Fibroblast of lung (primary cell): ENCODE data around the gene SPATA4. TPM values are rescaled to one million over a fixed set of nuclear protein-coding genes. Genes with fewer than 3 reads are reported as not detected.

Experiments
- DNase-seq, 2 donors: peaks; one replicate each; pipeline versions ENCODE4 v3.0.0 to v3.0.0-alpha.2; 2010; ENCODE audit warnings: low read depth in 2 of 2
- H2AFZ ChIP-seq: 2 replicates; pipeline ENCODE4 v1.5.1; 2012; ENCODE audit warnings: low read length, control low read depth, inconsistent platforms
- H3K27ac ChIP-seq: 2 replicates; pipeline ENCODE4 v1.5.1; 2011; ENCODE audit warnings: low read length, control low read depth; ENCODE audit not compliant: insufficient read depth
- H3K27me3 ChIP-seq: 2 replicates; pipeline ENCODE4 v1.5.1; 2011; ENCODE audit warnings: mild to moderate bottlenecking, low read length; ENCODE audit not compliant: control insufficient read depth, insufficient read depth
- H3K36me3 ChIP-seq: 2 replicates; pipeline ENCODE4 v1.5.1; 2011; ENCODE audit warnings: low read length; ENCODE audit not compliant: control insufficient read depth, insufficient read depth
- H3K4me1 ChIP-seq: 2 replicates; pipeline ENCODE4 v1.5.1; 2011; ENCODE audit warnings: low read length; ENCODE audit not compliant: control insufficient read depth, insufficient read depth; ENCODE audit errors: extremely low read depth
- H3K4me2 ChIP-seq: 2 replicates; pipeline ENCODE4 v1.5.1; 2011; ENCODE audit warnings: low read length, control low read depth; ENCODE audit not compliant: insufficient read depth; ENCODE audit errors: extremely low read depth
- H3K4me3 ChIP-seq, 4 experiments: fragments of 200-600 bp in 1 of 4; sonication (generic) in 1 of 4; replicated peaks in 1 of 4; 2 replicates each; pipeline ENCODE4 v1.5.1; 2011 to 2016; ENCODE audit warnings: low read length in 4 of 4, low read depth in 3 of 4, mild to moderate bottlenecking in 3 of 4, control low read depth in 2 of 4, inconsistent platforms in 1 of 4, mixed read lengths in 1 of 4; ENCODE audit not compliant: insufficient read depth in 1 of 4; ENCODE audit errors: control extremely low read depth in 1 of 4
- H3K79me2 ChIP-seq: 2 replicates; pipeline ENCODE4 v1.5.1; 2012; ENCODE audit warnings: mild to moderate bottlenecking, low read length, inconsistent platforms; ENCODE audit not compliant: control insufficient read depth, insufficient read depth
- H3K9ac ChIP-seq: 2 replicates; pipeline ENCODE4 v1.5.1; 2011; ENCODE audit warnings: mild to moderate bottlenecking, low read length, control low read depth; ENCODE audit not compliant: insufficient read depth
- H3K9me3 ChIP-seq: 2 replicates; pipeline ENCODE4 v1.5.1; 2012; ENCODE audit warnings: low read depth, low read length; ENCODE audit not compliant: control insufficient read depth, insufficient read depth
- H4K20me1 ChIP-seq: 2 replicates; pipeline ENCODE4 v1.5.1; 2011; ENCODE audit warnings: low read length; ENCODE audit not compliant: control insufficient read depth, insufficient read depth; ENCODE audit errors: extremely low read depth
- CTCF ChIP-seq, 2 donors: IDR thresholded peaks in 1 of 2; conservative IDR thresholded peaks in 1 of 2; 1 replicate in 1 of 2; 2 replicates in 1 of 2; pipeline ENCODE4 v1.5.1; 2011 to 2012; ENCODE audit warnings: low read length in 2 of 2, control low read depth in 1 of 2, inconsistent platforms in 1 of 2, low read depth in 1 of 2, mild to moderate bottlenecking in 1 of 2
- EZH2 ChIP-seq: IDR thresholded peaks from 2 replicates; pipeline ENCODE4 v1.5.1; 2012; ENCODE audit warnings: low read length, control low read depth, mild to moderate bottlenecking; ENCODE audit errors: missing control alignments
- polyA plus RNA-seq, 2 donors: library from polyadenylated mRNA; depleted of rRNA in 1 of 2; stranded (reverse) in 1 of 2; unstranded in 1 of 2; fragments of >200 nt; gene quantifications; 2 replicates each; pipeline ENCODE4 v1.2.1, GENCODE V29; 2011 to 2012; ENCODE audit warnings: missing spikeins in 1 of 2
- total RNA-seq: library from RNA; depleted of rRNA; stranded (reverse); fragments of >200 nt; gene quantifications from 2 replicates; pipeline ENCODE4 v1.2.1, GENCODE V29; 2014

Gene SPATA4
- total and polyA plus RNA-seq, 2 donors (not counting 1 experiment from before 2014, with no cell fraction given): 0.09 to 0.66 TPM

GRCh38 chr4:176238826-176239225, 43.4 kb upstream of the SPATA4 start:
- no peak overlapping the region for H3K9ac ChIP-seq
- peak overlapping the region; percentile 51 for H3K27ac ChIP-seq
- H3K9me3 ChIP-seq: no peaks in the 10 kb centered on the region
- no peaks in the 10 kb centered on the region for H4K20me1 ChIP-seq
- H3K4me2 ChIP-seq: no peak overlapping the region
- peak in 1 of 2 donors; percentile 61 for DNase-seq
- H3K79me2 ChIP-seq: no peaks in the 10 kb centered on the region
- H3K4me1 ChIP-seq: peaks cover 11% of the 10 kb centered on the region
- no peaks in the 10 kb centered on the region for H3K27me3 ChIP-seq
- no peak overlapping the region for H2AFZ ChIP-seq
- no peaks in the 10 kb centered on the region for H3K36me3 ChIP-seq
- TF ChIP-seq EZH2: no peak
- no peak overlapping the region for H3K4me3 ChIP-seq

- peak overlapping the region; percentile 27 for H2AFZ ChIP-seq
Observed at GRCh38 chr4:176238157-176238610, 42.8 kb upstream of the SPATA4 start.

GRCh38 chr4:176236946-176237345, 41.6 kb upstream of the SPATA4 start:
- H3K79me2 ChIP-seq: no peaks in the 10 kb centered on the region
- peak overlapping the region; percentile 2 for H2AFZ ChIP-seq

More at GRCh38 chr4:176238157-176238610, 42.8 kb upstream of the SPATA4 start:
- H4K20me1 ChIP-seq: no peaks in the 10 kb centered on the region
- TF ChIP-seq EZH2: no peak
- TF ChIP-seq CTCF (conservative IDR thresholded peaks at IDR 0.05 in 1 of 2, IDR thresholded peaks at IDR 0.05 in 1 of 2; ENCODE audit: low read depth in 1 of 2, low read length in 2 of 2): no peak
- H3K4me2 ChIP-seq: no peak overlapping the region
- no peaks in the 10 kb centered on the region for H3K9me3 ChIP-seq
- H3K4me3 ChIP-seq: no peak overlapping the region
- H3K79me2 ChIP-seq: no peaks in the 10 kb centered on the region
- peaks cover 11% of the 10 kb centered on the region for H3K4me1 ChIP-seq
- peak overlapping the region; percentile 51 for H3K27ac ChIP-seq
- DNase-seq: peak; percentile 87 to 98
- no peaks in the 10 kb centered on the region for H3K36me3 ChIP-seq
- no peak overlapping the region for H3K9ac ChIP-seq
- no peaks in the 10 kb centered on the region for H3K27me3 ChIP-seq

More at GRCh38 chr4:176236946-176237345, 41.6 kb upstream of the SPATA4 start:
- Histone ChIP-seq H3K27me3 (no peaks in the 10 kb centered on the region), H4K20me1 (no peaks in the 10 kb centered on the region), H3K36me3 (no peaks in the 10 kb centered on the region), H3K9ac (no peak overlapping the region), H3K4me1 (peaks cover 11% of the 10 kb centered on the region), H3K4me3 (no peak overlapping the region), H3K27ac (no peak overlapping the region), H3K4me2 (peak overlapping the region; percentile 27), H3K9me3 (no peaks in the 10 kb centered on the region)
- peak; percentile 26 to 39 for DNase-seq
- TF ChIP-seq EZH2 (no peak), CTCF (conservative IDR thresholded peaks at IDR 0.05 in 1 of 2, IDR thresholded peaks at IDR 0.05 in 1 of 2; ENCODE audit: low read depth in 1 of 2, low read length in 2 of 2) (no peak)
